Prostate gland (tissue), 2 donors: Measurements from ENCODE around the gene GAN. TPM values are rescaled to one million over a fixed set of nuclear protein-coding genes. Genes with fewer than 3 reads are reported as not detected.
A peak's percentile ranks its signal among the peaks of the same experiment; 100 is the strongest.

Experiments used
- DNase-seq: peaks from one replicate; pipeline ENCODE4 v3.0.0-alpha.2; 2019; ENCODE audit warnings: low spot score
- H3K27ac ChIP-seq, 2 donors: fragments of 200-600 bp; sonication (generic); 2 replicates each; pipeline ENCODE4 v1.5.1; 2017 to 2019
- H3K27me3 ChIP-seq: fragments of 200-600 bp; sonication (generic); replicated peaks from 2 replicates; pipeline ENCODE4 v1.5.1; 2019; ENCODE audit not compliant: insufficient read depth
- H3K36me3 ChIP-seq, 2 donors: fragments of 200-600 bp; sonication (generic); 1 replicate in 1 of 2; 2 replicates in 1 of 2; pipeline versions ENCODE4 v1.5.1 to v1.8.1; 2017 to 2019
- H3K4me1 ChIP-seq: fragments of 200-600 bp; sonication (generic); replicated peaks from 2 replicates; pipeline ENCODE4 v1.5.1; 2019
- H3K4me3 ChIP-seq, 2 donors: fragments of 200-600 bp; sonication (generic); 2 replicates each; pipeline ENCODE4 v1.5.1; 2017 to 2019
- H3K9me3 ChIP-seq: fragments of 200-600 bp; sonication (generic); 2 replicates; pipeline ENCODE4 v1.5.1; 2017
- POLR2A ChIP-seq: fragments of 450-650 bp; IDR thresholded peaks from one replicate; pipeline ENCODE4 v1.6.1; 2016; ENCODE audit warnings: antibody characterized with exemption, mild to moderate bottlenecking
- POLR2AphosphoS5 ChIP-seq: sonication (generic); formaldehyde crosslinking; IDR thresholded peaks from one replicate; pipeline ENCODE4 v1.6.1; 2017; ENCODE audit warnings: antibody characterized with exemption
- WGBS: methylation state at CpG from one replicate; pipeline ENCODE4 v1.1.5; 2018; 5-methylcytosine and 5-hydroxymethylcytosine counted together
- intact Hi-C: fragments of 100-400 bp; cut with DNase I; formaldehyde crosslinking; loops from one replicate; pipeline ENCODE4 v1.14.2; 2022
- total RNA-seq, 2 donors: library from RNA; depleted of rRNA; stranded (reverse); fragments of >200 nt; gene quantifications; one replicate each; pipeline ENCODE4 v1.1.0, GENCODE V29; 2016
- TF ChIP-seq, protein P1 (sequence below), 4 experiments: fragments of 200-600 bp in 2 of 4; fragments of 450-650 bp in 2 of 4; sonication (generic) in 2 of 4; IDR thresholded peaks; 1 replicate in 3 of 4; 2 replicates in 1 of 4; pipeline ENCODE4 v1.5.1; 2016 to 2019; ENCODE audit warnings: antibody characterized with exemption in 4 of 4, mild to moderate bottlenecking in 2 of 4, moderate library complexity in 2 of 4

Gene GAN
- total RNA-seq, 2 donors from 2014 or later, result 8.2 to 10.1 TPM

DNA sequence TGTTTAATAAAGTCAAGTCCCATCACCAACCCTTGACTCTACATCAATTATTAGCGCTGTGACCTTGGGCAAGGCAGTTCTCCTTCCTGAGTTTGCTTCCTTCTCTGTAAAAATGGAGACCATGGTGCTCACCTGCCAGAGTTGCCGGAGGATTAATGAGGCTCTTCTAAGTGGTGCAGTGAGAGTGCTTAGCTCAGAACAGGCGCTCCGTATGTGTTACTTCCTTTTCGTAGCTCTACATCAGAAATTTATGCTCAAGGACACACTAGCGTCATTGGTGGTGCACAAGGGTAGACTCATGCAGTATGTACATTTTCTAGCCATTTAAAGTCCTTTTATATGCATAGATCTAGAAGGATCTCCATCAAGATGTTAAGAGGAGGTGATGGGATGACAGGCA, 112.5 kb downstream of the GAN start:
- WGBS, result 85% methylated on average over 6 of the region's 6 CpGs

DNA sequence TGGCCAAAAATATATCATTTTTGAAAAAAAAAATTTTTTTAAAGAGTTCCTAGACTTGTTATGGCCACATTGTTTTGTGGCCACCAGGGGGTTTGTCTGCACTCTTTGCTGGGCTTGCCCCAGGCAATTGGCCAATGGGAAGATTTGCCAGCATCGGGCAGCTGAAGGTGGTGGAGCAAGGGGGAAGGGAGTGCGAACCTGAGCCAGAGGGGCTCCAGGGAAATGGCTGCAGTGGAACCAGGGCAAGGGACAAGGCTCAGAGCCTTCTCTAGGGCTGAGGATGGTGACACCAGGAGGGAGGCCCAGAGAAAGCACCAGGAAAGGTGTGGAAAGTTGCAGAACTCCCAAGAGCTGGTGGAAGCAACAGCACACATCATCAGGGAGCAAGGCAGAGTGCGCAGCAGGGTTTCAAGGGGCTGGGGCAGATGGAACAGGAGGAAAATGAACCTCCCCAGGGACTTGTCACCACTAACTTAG, 114.3 kb downstream of the GAN start:
- Histone ChIP-seq H3K36me3 (no peaks in the 10 kb centered on the region), H3K27ac (no peak overlapping the region), H3K4me3 (no peak overlapping the region), H3K4me1 (no peaks in the 10 kb centered on the region), H3K9me3 (no peaks in the 10 kb centered on the region), H3K27me3 (no peaks in the 10 kb centered on the region)
- TF ChIP-seq, protein P1, sequence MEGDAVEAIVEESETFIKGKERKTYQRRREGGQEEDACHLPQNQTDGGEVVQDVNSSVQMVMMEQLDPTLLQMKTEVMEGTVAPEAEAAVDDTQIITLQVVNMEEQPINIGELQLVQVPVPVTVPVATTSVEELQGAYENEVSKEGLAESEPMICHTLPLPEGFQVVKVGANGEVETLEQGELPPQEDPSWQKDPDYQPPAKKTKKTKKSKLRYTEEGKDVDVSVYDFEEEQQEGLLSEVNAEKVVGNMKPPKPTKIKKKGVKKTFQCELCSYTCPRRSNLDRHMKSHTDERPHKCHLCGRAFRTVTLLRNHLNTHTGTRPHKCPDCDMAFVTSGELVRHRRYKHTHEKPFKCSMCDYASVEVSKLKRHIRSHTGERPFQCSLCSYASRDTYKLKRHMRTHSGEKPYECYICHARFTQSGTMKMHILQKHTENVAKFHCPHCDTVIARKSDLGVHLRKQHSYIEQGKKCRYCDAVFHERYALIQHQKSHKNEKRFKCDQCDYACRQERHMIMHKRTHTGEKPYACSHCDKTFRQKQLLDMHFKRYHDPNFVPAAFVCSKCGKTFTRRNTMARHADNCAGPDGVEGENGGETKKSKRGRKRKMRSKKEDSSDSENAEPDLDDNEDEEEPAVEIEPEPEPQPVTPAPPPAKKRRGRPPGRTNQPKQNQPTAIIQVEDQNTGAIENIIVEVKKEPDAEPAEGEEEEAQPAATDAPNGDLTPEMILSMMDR (IDR thresholded peaks at IDR 0.05), result peak; percentile 15 to 51 (median 43)
- TF ChIP-seq POLR2AphosphoS5, result peak; percentile 38
- TF ChIP-seq POLR2A, result no peak
- intact Hi-C loops, result no loop called here
- no peak for DNase-seq
- WGBS, result 42% methylated on average over 3 of the region's 3 CpGs

More for the DNA sequence above, 112.5 kb downstream of the GAN start:
- Histone ChIP-seq H3K4me3 (no peak overlapping the region), H3K27me3 (no peaks in the 10 kb centered on the region), H3K27ac (no peak overlapping the region), H3K9me3 (no peaks in the 10 kb centered on the region), H3K36me3 (no peaks in the 10 kb centered on the region), H3K4me1 (no peaks in the 10 kb centered on the region)
- intact Hi-C loops, result no loop called here
- no peak for TF ChIP-seq POLR2AphosphoS5
- no peak for DNase-seq

DNA sequence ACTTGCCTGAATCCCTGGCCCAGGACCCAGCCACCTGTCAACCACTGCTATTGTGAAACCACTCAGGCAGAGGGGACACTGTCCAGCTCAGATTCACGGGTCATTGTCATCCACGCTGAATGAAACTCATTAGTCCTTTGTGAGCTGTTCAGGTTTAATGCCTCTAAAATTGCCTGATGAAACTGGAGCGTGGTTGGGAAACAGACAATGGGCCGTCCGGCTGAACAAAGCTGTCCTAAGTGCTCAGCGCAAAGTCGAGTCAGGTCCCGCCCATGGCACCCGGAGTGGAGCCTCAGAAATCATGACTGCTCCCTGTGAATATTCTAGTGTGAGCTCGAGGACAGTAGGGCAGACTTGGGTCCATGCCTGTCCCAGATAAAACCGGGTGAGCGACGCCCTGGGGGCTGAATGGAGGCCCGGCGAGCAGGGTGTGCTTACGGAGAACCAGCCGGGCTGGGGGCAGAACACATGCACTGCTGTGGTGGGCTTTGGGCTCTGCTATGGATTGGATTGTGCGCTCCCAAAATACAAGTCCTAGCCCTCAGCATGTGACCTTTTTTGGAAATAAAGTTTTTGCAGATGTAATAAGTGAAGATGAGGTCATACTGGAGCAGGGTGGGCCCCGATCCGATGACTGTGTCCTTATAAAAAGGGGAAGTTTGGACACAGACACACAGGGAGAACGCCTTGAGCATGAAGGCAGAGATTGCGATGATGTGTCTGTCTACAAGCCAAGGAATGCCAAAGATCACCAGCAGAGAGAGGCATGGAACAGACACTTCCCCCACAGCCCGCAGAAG, 117.0 kb downstream of the GAN start:
- intact Hi-C loops, result no loop called here
- Histone ChIP-seq H3K4me3 (no peak overlapping the region), H3K27ac (peak overlapping the region in 1 of 2 donors; percentile 51), H3K27me3 (no peaks in the 10 kb centered on the region), H3K9me3 (no peaks in the 10 kb centered on the region), H3K4me1 (no peaks in the 10 kb centered on the region), H3K36me3 (no peaks in the 10 kb centered on the region)
- no peak for DNase-seq
- 62% methylated on average over 23 of the region's 23 CpGs for WGBS
- TF ChIP-seq POLR2A (no peak), POLR2AphosphoS5 (no peak)
- TF ChIP-seq, protein P1 (IDR thresholded peaks at IDR 0.05), result no peak

DNA sequence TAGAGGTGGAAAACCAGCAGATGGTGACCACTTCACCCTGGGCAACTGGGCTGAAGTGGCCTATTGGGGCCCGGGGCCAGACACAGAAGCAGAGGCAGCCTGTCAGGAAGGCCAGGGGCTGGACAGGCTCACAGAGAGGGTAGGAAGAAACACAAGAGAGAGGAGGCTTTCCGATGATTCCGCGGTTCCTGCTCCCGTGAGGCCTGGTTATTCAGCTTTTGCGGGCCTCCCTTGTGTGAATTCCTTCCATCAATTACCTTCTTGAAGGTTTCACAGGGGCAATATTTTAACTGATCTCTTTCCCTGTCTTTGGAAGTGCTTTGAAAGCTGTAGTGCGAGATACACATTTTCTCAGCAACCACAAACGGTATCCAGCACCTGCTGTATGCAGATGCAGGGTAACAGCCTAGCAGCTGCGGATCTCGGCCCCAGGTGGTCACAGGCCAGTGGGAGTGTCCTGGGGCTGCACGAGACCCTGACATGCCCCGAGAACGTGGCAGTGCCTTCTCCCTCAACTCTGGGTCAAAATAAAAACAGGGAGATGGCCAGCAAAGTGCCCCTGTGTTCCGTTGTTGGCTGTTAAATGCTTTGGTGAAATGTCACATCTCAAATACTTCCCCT, 118.3 kb downstream of the GAN start:
- intact Hi-C loops, result no loop called here
- H3K27ac ChIP-seq, result no peak overlapping the region
- DNase-seq, result no peak

DNA sequence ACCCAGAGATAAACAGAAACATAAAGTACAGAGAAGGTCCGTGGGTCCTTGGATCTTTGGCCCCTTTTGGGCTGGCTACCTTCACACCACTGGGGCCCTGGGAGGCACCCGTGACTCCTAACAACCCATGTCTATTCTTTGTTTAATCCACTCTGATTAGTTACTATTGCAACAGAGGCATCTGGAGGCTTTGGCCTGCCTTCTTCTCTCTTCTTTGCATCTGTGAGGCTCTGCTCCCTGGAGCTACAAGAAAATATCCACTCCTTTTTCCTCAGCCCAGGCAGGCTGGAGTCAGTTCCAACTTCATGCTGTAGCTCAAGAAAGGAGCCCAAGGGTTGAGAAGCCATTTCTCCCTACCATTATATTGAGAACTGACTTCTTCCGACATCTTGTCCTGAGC, 120.3 kb downstream of the GAN start:
- no peak overlapping the region for H3K4me3 ChIP-seq
- 94% methylated on average over 3 of the region's 3 CpGs for WGBS
- H3K27ac ChIP-seq, result no peak overlapping the region

More for the DNA sequence above, 118.3 kb downstream of the GAN start:
- Histone ChIP-seq H3K4me3 (no peak overlapping the region), H3K4me1 (peaks cover 4% of the 10 kb centered on the region), H3K36me3 (no peaks in the 10 kb centered on the region), H3K9me3 (no peaks in the 10 kb centered on the region), H3K27me3 (no peaks in the 10 kb centered on the region)
- 79% methylated on average over 14 of the region's 14 CpGs for WGBS
- TF ChIP-seq POLR2A, result no peak
- no peak for TF ChIP-seq POLR2AphosphoS5
- TF ChIP-seq, protein P1 (IDR thresholded peaks at IDR 0.05), result no peak

More for the DNA sequence above, 120.3 kb downstream of the GAN start:
- DNase-seq, result no peak
- no peaks in the 10 kb centered on the region for H3K36me3 ChIP-seq
- H3K9me3 ChIP-seq, result no peaks in the 10 kb centered on the region
- no peak for TF ChIP-seq POLR2A
- TF ChIP-seq, protein P1 (IDR thresholded peaks at IDR 0.05), result no peak
- TF ChIP-seq POLR2AphosphoS5, result no peak
- intact Hi-C loops, result no loop called here
- H3K4me1 ChIP-seq, result peaks cover 6% of the 10 kb centered on the region
- no peaks in the 10 kb centered on the region for H3K27me3 ChIP-seq
